Urinary bladder (tissue), 4 donors: ENCODE results near the gene RCAN1. TPM values are rescaled to one million over a fixed set of nuclear protein-coding genes. Genes with fewer than 3 reads are reported as not detected.

ENCODE experiments used
- DNase-seq: peaks from one replicate; pipeline ENCODE4 v3.0.0-alpha.2; 2015; ENCODE audit errors: extremely low spot score
- H3K27ac ChIP-seq: one replicate; pipeline ENCODE4 v1.5.1; 2013; ENCODE audit warnings: low read depth, mild to moderate bottlenecking, moderate library complexity
- H3K36me3 ChIP-seq: one replicate; pipeline ENCODE4 v1.6.1; 2013; ENCODE audit warnings: mild to moderate bottlenecking, moderate library complexity; ENCODE audit not compliant: insufficient read depth
- H3K4me1 ChIP-seq: one replicate; pipeline ENCODE4 v1.6.1; 2013; ENCODE audit warnings: mild to moderate bottlenecking, moderate library complexity; ENCODE audit not compliant: insufficient read depth
- H3K4me3 ChIP-seq: one replicate; pipeline ENCODE4 v1.5.1; 2013; ENCODE audit warnings: low read depth, low read length
- WGBS: extraction: QIAGEN DNeasy Blood & Tissue Kit; methylation state at CpG from one replicate; pipeline ENCODE4 v1.1.7; 2013; 5-methylcytosine and 5-hydroxymethylcytosine counted together
- polyA plus RNA-seq: library from polyadenylated mRNA; stranded (reverse); fragments of 200-250 nt; gene quantifications from one replicate; pipeline ENCODE4 v1.2.3, GENCODE V29; 2013
- total RNA-seq: library from RNA; depleted of rRNA; stranded (reverse); fragments of >200 nt; gene quantifications from one replicate; pipeline ENCODE4 v1.2.3, GENCODE V29; 2014
- donor health status: healthy with polysubstance abuse.
- donor health status: healthy.

Gene RCAN1
- total and polyA plus RNA-seq, 2 donors: 26.6 to 27.4 TPM

DNA sequence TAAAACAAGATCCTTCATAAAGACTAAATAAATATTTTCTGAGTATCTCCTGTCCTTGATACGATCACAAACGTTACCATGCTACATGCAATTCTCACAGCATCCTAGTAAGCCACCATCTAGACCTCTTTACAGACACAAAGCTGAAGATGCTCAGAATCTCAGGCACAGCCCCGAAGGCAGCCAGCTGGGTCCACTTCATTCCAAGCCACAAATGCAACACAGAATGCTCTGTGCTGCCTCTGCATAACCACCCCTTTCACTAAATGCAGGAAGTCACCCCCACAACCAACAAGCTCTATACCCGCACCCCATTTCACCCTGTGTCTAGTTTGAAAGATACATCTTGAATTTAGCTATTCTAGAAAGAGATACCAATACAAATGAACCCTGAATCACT, 12.9 kb downstream of the RCAN1 start:
- no peak for DNase-seq
- WGBS: 85% methylated on average over 4 of the region's 4 CpGs
- H3K4me3 ChIP-seq: no peak overlapping the region
- H3K27ac ChIP-seq: no peak overlapping the region
- H3K4me1 ChIP-seq: no peaks in the 10 kb centered on the region
- H3K36me3 ChIP-seq: no peaks in the 10 kb centered on the region

DNA sequence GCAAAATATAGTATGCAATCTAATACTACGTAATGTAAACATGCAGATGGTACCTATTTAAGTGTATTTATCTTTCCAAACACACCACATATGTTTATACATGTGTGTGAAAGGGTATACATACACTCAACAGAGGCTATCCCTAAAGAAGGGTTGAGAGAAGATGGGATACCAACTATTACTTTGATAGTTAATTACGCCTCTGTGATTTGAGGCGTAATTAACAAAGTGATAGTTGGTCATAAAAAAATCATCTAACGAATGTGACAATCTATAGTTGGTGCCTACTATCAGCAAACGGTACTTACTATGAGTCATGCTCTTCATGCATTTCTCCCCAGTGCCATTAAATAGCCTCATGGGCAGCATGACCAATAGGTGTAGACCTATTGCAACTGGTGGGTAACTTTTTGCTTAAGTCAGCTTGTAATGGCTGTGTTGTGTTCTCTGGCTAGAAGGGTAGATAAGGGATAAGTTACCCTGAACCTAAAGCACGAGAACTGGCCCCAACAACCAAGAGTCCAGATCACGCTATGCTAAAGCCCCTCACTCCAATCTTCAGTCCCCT, 15.3 kb downstream of the RCAN1 start:
- Histone ChIP-seq H3K36me3 (no peaks in the 10 kb centered on the region), H3K4me3 (no peak overlapping the region), H3K4me1 (no peaks in the 10 kb centered on the region), H3K27ac (no peak overlapping the region)
- WGBS: 94% methylated on average over 7 of the region's 7 CpGs
- DNase-seq: no peak

DNA sequence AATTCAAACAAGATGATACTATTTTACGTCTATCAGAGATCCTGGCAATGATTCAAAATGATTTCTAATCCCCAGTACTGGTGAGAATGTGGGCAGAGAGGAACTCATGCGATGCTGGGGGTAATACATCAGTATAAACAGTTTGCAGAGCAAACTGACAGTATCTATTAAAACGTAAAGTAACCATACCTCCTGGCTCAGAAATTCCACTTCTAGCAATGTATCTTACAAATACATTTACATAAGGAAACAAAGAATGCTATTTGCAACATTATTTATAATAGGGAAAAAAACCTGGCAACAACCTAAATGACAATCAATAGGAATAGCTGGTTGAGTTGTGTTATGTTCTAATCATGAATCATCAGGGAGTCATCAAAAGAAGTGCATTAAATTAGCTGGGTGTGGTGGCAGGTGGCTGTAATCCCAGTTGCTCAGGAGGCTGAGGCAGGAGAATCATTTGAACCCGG, 15.9 kb downstream of the RCAN1 start:
- 69% methylated on average over 4 of the region's 4 CpGs for WGBS
- H3K4me1 ChIP-seq: no peaks in the 10 kb centered on the region
- no peak for DNase-seq
- no peak overlapping the region for H3K27ac ChIP-seq
- no peaks in the 10 kb centered on the region for H3K36me3 ChIP-seq
- no peak overlapping the region for H3K4me3 ChIP-seq

DNA sequence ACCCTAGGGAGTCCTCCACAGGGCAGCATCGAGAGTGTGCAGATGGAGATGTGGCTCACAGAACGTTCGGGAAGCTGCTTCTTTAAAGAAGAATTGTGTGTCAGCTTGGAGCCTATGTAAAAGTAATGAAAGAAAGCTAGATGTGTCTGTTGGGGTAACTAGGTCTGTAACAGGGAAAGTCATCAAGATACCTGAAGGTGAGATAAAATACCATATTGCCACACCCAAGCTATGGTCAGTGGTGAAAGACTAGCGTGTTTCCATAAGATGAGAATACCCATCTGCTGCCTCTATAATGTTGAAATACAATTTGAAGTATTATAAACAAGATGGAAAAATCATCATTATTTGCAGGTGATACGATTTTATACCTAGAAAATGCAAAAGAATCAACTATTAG, 17.5 kb downstream of the RCAN1 start:
- WGBS: 90% methylated on average over 5 of the region's 5 CpGs
- no peak for DNase-seq
- Histone ChIP-seq H3K36me3 (no peaks in the 10 kb centered on the region), H3K27ac (no peak overlapping the region), H3K4me3 (no peak overlapping the region), H3K4me1 (no peaks in the 10 kb centered on the region)

DNA sequence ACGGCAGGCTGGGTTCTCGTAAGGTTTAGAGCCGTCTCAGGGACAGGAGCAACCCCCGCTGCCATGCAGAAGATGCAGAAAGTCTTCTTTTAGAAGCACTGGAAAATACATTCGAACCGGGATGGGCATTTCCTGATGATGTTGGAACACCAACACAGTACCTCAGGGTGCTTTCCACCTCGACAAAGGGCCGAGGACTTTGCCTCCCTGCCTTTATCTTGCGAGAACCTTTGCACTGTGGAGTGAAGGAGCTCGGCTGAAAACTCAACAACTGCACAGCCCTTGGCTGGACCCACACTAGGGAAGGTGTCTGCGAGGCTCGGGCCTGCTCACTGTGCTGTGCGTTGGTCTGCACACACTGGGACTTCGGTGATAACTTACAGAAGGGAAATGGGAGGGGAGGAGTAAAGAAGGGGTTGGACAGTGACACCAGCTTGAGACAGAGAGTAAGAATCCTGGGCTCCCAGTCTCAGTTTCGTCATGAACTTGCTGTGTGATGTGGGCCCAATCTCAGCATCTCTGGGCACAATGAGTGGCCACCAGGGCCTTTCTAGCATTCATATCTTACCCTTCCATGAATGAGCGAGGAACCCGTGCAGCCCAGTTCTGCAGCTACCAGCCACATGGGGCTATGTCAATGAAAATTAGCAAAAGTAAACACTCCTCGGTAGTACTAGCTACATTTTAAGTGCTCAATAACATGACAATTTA, 18.2 kb downstream of the RCAN1 start:
- H3K4me3 ChIP-seq: no peak overlapping the region
- H3K36me3 ChIP-seq: no peaks in the 10 kb centered on the region
- DNase-seq: no peak
- H3K27ac ChIP-seq: no peak overlapping the region
- no peaks in the 10 kb centered on the region for H3K4me1 ChIP-seq
- WGBS: 93% methylated on average over 18 of the region's 18 CpGs

DNA sequence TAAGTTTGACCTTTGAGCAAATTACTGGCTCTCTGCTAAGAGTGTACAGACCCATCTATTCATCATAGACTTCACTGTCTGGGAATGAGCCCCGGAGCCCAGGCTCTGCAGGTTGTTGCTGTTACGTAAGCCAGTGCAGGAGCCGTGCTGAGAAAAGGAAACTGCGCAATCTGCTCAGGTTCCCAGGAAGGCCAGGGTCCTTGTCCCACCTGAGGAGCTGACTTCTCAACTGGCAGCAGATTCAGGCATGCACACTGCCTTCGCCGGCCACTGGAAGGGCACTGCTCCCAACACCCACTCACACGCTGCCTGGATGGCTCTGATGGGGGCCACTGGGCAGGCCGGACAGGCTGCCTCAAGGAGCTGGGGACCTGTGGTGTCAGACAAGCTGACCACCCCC, 19.5 kb downstream of the RCAN1 start:
- DNase-seq: no peak
- H3K4me3 ChIP-seq: no peak overlapping the region
- H3K4me1 ChIP-seq: no peaks in the 10 kb centered on the region
- H3K36me3 ChIP-seq: no peaks in the 10 kb centered on the region
- 82% methylated on average over 8 of the region's 8 CpGs for WGBS
- H3K27ac ChIP-seq: no peak overlapping the region

DNA sequence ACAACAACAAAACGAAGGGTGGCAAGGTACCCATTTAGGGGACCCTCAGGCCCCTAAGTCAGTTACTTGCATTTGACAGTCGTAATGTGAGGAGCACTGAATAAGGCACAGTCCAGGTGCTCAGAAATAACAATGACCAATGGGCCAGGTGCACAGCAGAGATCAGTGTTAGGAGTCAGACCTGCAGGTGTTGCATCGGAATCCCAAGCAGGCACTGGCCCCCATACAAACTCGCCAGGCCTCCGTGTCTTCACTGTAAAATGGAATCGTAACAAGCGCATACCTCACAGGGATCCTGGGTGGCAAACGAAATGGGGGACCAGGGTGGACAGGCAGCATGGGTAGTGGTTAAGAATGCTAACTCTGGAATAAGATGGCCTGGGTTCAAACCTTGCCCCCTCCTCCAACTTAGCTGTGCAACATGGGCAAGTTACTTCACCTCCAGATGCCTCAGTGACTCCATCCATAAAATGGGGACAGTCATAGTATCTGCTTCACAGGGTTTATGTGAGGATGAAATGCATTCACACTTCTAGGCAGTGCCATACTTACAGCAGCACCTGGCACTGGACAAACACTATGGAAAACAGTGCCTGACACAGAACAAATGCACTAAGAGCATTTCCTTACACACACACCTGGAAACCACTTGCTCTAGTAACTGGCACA, 20.2 kb downstream of the RCAN1 start:
- 91% methylated on average over 8 of the region's 8 CpGs for WGBS
- no peak for DNase-seq

DNA sequence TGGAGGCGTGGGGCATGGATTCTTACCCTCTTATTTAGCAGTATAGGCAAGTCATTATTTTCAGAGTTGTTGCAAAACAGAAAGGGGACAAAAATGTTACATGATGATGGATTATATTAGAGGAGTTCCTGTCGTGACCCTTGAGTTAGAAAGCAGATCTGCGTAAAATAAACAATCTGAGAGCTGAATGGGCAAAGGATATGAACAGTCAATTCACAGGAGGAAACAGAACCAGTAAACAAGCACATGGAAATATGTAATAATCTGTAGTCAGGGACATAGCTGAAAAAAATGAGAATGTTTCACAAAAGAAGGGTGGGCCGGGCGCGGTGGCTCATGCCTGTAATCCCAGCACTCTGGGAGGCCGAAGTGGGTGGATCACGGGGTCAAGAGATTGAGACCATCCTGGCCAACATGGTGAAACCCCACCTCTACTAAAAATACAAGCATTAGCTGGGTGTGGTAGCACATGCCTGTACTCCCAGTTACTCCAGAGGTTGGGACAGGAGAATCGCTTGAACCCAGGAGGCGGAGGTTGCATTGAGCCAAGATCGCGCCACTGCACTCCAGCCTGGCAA, 20.9 kb downstream of the RCAN1 start:
- WGBS: 73% methylated on average over 12 of the region's 12 CpGs
- no peak for DNase-seq
- Histone ChIP-seq H3K4me1 (no peaks in the 10 kb centered on the region), H3K36me3 (no peaks in the 10 kb centered on the region), H3K4me3 (no peak overlapping the region), H3K27ac (no peak overlapping the region)

More for the DNA sequence above, 20.2 kb downstream of the RCAN1 start:
- Histone ChIP-seq H3K27ac (no peak overlapping the region), H3K4me3 (no peak overlapping the region), H3K4me1 (no peaks in the 10 kb centered on the region), H3K36me3 (no peaks in the 10 kb centered on the region)

DNA sequence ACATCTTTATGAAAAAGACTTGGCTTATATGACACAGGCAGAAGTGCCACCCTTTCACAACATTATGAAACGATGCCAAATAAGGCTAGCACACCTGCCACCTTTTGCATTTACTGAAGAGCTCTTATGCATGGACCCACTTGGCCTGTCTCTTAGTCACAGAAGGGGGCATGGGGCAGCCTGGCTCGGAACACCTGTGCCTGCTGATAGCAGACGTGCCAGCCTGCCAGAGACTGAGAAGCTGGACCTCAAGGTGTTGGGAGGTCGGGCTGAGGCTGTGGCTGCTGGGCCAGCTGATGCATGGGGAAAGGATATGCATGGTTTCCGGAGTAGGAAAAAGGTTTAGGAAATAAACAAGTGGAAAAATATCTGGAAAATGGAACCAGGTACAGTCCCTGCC, 21.5 kb downstream of the RCAN1 start:
- no peak overlapping the region for H3K27ac ChIP-seq
- no peak overlapping the region for H3K4me3 ChIP-seq
- DNase-seq: no peak
- no peaks in the 10 kb centered on the region for H3K4me1 ChIP-seq
- H3K36me3 ChIP-seq: no peaks in the 10 kb centered on the region
- 69% methylated on average over 5 of the region's 5 CpGs for WGBS

DNA sequence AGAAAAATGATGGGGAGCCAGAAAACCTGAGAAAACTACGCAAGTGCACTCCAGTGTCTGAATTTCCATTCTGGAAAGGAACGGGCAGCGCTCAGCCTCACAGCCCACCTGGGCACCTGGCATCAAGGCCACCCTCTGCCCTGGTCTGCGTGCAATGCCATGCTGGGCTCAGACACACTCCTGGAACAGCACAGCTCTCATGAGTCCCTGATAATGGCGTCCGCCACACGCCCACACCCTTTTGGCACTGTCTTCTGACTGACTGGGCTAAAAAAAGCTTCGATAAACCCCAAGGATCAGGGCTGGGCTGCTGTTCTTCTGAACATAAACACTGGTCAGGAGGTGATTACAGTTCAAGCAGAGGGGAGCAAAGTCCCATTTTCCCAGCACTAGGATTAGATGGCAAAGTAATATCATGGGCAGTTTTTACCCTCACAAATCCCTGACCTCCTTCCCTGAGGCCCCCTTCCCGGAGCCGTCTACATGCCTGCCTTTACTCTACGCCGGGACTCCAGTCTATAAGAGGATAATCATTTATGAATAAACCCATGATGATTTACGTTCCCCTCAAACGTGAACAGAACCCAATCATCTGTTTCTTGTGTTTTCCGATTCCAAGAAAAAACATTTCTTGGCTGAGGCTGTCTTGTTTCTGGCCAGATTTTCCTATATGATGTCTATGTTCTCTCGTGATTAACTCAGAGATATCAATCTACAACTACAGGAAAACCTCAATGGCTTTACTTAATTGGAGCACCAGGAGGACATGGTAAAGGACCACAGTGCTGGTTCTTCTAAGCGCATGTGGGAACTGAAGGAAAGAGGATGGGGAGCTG, 22.6 kb downstream of the RCAN1 start:
- DNase-seq: no peak
- Histone ChIP-seq H3K4me3 (no peak overlapping the region), H3K36me3 (no peaks in the 10 kb centered on the region), H3K27ac (no peak overlapping the region), H3K4me1 (no peaks in the 10 kb centered on the region)
- 30% methylated on average over 17 of the region's 17 CpGs for WGBS

DNA sequence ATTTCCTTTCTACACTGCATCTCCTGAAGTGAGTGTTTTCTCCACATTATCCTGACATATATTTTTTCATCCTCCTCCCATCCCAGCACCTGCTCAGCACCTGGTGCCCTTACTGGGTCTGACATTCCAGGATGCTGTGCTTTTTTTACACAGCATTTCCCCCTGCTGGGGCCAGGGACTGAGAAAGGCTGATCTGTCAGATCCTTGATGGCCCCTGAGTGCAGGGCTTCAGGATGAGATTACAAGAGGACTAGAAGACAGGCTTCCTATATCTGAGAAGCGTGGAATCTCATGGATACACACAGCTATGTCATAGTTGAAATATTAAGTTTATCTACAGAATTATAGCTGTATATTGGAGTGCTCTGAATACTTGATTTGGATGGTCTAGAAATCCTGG, 24.4 kb downstream of the RCAN1 start:
- no peaks in the 10 kb centered on the region for H3K4me1 ChIP-seq
- no peak for DNase-seq
- H3K36me3 ChIP-seq: no peaks in the 10 kb centered on the region
- 89% methylated on average over 1 of the region's 1 CpG for WGBS
- no peak overlapping the region for H3K4me3 ChIP-seq
- H3K27ac ChIP-seq: no peak overlapping the region

DNA sequence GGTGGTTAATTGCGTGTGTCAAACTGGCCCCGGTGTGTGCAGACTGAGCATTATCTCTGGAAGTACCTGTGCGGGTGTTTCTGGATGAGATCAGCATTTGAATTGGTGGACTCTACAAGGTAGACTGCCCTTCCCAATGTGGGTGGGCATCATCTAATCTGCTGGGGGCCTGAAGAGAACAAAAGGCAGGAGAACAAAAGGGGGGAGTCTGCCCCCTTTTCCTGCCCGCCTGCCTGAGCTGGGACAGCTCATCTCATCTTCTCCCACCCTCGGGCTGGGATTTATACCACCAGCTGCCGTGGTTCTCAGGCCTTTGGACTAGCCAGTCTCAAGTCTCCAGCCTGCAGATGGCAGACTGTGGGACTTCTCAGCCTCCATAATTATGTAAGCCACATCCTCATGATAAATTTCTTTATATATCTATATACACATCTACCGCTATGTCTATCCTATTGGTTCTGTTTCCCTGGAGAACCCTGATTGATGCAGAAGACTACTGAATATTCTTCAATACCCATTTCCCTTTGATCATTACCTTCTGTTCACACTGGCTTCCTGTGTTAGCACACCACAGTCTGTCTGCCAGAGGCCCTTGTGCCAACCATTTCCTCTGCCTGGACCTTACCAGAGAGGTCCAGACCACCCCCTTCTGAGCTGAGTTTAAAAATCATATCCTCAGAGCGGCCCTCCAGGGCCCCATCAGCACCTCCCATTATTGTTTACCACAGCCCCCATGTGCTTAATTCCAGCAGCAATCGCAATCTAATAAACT, 25.2 kb downstream of the RCAN1 start:
- 92% methylated on average over 9 of the region's 9 CpGs for WGBS
- no peaks in the 10 kb centered on the region for H3K36me3 ChIP-seq
- H3K27ac ChIP-seq: no peak overlapping the region
- H3K4me3 ChIP-seq: no peak overlapping the region
- no peak for DNase-seq
- H3K4me1 ChIP-seq: no peaks in the 10 kb centered on the region
